ENCODE data around the gene KIAA2012.

The KIAA2012 gene

DNA sequence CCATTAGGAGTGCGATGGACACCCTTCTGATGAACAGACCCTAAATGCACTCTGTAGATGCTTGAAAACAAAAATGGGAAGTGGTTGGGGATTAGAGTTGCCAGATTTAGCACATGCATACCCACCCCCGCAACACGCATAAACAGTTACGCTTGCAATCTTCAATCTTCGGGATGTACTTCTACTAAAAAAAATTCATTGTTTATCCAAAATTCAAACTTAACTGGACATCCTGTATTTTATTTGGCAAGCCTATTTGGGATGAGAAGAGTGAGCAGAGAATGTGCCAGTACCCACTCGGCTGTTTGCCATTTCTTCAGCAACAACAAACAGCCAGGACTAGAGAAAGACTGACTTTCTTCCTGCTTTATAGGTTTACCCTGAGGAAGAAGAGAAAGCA lies 18.4 kb downstream of the KIAA2012 start:
- Histone ChIP-seq H4K20me1 (ENCODE audit: insufficient read depth, low read length) (no peaks in the 10 kb centered on the region), H3K27me3 (ENCODE audit: low read depth, low read length) (no peaks in the 10 kb centered on the region), H3K27ac (ENCODE audit: low read length) (no peak overlapping the region), H3K4me2 (ENCODE audit: low read length) (no peak overlapping the region), H3K4me1 (ENCODE audit: low read length) (peaks cover 6% of the 10 kb centered on the region), H3K9ac (ENCODE audit: low read length) (no peak overlapping the region), H3K79me2 (ENCODE audit: low read length) (no peaks in the 10 kb centered on the region), H3K36me3 (replicated peaks; ENCODE audit: low read depth, low read length) (no peaks in the 10 kb centered on the region), H3K9me3 (ENCODE audit: insufficient read depth, low read length) (no peaks in the 10 kb centered on the region), H3K4me3 (ENCODE audit: low read length) (no peak overlapping the region), H2AFZ (ENCODE audit: low read depth, low read length) (no peak overlapping the region)
- no peak for TF ChIP-seq EZH2phosphoT487 (IDR thresholded peaks at IDR 0.05; ENCODE audit: low read depth)
- TF ChIP-seq, protein P1, sequence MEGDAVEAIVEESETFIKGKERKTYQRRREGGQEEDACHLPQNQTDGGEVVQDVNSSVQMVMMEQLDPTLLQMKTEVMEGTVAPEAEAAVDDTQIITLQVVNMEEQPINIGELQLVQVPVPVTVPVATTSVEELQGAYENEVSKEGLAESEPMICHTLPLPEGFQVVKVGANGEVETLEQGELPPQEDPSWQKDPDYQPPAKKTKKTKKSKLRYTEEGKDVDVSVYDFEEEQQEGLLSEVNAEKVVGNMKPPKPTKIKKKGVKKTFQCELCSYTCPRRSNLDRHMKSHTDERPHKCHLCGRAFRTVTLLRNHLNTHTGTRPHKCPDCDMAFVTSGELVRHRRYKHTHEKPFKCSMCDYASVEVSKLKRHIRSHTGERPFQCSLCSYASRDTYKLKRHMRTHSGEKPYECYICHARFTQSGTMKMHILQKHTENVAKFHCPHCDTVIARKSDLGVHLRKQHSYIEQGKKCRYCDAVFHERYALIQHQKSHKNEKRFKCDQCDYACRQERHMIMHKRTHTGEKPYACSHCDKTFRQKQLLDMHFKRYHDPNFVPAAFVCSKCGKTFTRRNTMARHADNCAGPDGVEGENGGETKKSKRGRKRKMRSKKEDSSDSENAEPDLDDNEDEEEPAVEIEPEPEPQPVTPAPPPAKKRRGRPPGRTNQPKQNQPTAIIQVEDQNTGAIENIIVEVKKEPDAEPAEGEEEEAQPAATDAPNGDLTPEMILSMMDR (IDR thresholded peaks at IDR 0.05; ENCODE audit: low read depth, low read length): no peak

DNA sequence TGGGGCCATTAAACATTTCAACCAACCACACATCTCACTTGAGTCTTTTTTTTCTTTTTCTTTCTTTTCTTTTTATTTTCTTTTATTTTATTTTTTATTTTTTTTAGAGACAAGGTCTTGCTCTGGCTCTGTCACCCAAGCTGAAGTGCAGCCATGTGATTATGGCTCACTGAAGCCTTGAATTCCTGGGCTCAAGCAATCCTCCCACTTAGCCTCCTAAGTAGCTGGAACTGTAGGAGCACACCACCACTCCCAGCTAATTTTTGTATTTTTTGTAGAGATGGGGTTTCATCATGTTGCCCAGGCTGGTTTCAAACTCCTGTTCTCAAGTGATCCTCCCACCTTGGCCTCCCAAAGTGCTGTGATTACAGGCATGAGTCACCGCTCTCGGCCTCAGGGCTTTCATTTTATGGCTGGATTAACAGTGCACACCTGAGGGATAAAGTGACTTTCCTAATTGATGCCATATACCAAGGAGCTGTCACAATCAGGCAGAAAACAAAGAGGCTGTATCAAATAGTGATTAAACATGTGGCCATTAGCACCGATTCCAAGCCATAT lies 21.5 kb downstream of the KIAA2012 start:
- Histone ChIP-seq H3K9ac (ENCODE audit: low read length) (no peak overlapping the region), H3K27ac (ENCODE audit: low read length) (no peak overlapping the region), H3K4me3 (ENCODE audit: low read length) (no peak overlapping the region), H3K9me3 (ENCODE audit: insufficient read depth, low read length) (no peaks in the 10 kb centered on the region), H4K20me1 (ENCODE audit: insufficient read depth, low read length) (no peaks in the 10 kb centered on the region), H3K36me3 (replicated peaks; ENCODE audit: low read depth, low read length) (no peaks in the 10 kb centered on the region), H3K79me2 (ENCODE audit: low read length) (no peaks in the 10 kb centered on the region), H2AFZ (ENCODE audit: low read depth, low read length) (no peak overlapping the region), H3K27me3 (ENCODE audit: low read depth, low read length) (no peaks in the 10 kb centered on the region), H3K4me2 (ENCODE audit: low read length) (no peak overlapping the region), H3K4me1 (ENCODE audit: low read length) (peaks cover 6% of the 10 kb centered on the region)
- TF ChIP-seq EZH2phosphoT487 (IDR thresholded peaks at IDR 0.05; ENCODE audit: low read depth): no peak
- TF ChIP-seq, protein P1 (IDR thresholded peaks at IDR 0.05; ENCODE audit: low read depth, low read length): no peak

DNA sequence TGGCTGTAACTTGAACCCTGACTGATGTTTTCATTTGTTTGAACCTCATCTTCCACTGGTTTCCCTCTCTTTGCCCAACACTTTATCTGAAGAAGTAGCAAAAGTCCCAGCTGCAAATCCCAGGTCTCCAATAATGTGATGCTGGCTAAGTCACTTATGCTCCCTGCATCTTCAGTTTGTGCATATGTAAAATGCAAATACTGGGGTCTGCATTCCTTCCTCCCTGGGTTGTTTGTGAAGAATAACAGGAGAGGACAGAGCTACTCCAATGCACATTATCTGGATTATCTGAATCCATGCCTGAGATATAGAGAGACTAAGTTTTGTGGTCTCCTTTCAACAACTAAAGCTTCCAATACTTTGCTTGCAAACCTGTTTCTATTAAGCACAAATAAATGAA lies 22.2 kb downstream of the KIAA2012 start:
- H3K4me3 ChIP-seq (ENCODE audit: low read length): no peak overlapping the region
- H3K27me3 ChIP-seq (ENCODE audit: low read depth, low read length): no peaks in the 10 kb centered on the region
- no peak overlapping the region for H3K27ac ChIP-seq (ENCODE audit: low read length)
- no peaks in the 10 kb centered on the region for H3K9me3 ChIP-seq (ENCODE audit: insufficient read depth, low read length)
- H3K36me3 ChIP-seq (replicated peaks; ENCODE audit: low read depth, low read length): no peaks in the 10 kb centered on the region
- H2AFZ ChIP-seq (ENCODE audit: low read depth, low read length): no peak overlapping the region
- TF ChIP-seq EZH2phosphoT487 (IDR thresholded peaks at IDR 0.05; ENCODE audit: low read depth): no peak
- TF ChIP-seq, protein P1 (IDR thresholded peaks at IDR 0.05; ENCODE audit: low read depth, low read length): no peak
- H3K4me1 ChIP-seq (ENCODE audit: low read length): peaks cover 11% of the 10 kb centered on the region
- no peak overlapping the region for H3K9ac ChIP-seq (ENCODE audit: low read length)
- no peaks in the 10 kb centered on the region for H4K20me1 ChIP-seq (ENCODE audit: insufficient read depth, low read length)
- H3K79me2 ChIP-seq (ENCODE audit: low read length): no peaks in the 10 kb centered on the region
- H3K4me2 ChIP-seq (ENCODE audit: low read length): no peak overlapping the region

DNA sequence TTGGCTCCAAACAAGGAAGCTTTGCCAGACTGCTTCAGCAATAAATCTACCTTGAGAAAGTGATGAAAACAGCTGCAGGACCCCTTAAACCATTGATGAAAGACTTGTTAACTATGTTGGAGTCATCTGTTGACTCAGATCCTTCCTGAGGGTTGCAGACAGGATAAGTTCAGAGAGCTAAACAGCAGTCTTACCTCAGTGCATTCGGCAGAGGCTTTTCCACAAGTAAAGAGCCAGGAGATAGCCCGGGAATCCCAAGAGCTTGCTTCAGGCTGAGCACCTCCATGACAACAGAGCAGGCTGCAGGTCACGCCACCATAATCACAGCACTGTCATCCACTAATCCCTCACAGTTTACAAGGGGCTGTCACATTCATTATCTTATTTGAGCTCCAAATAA lies 23.7 kb downstream of the KIAA2012 start:
- Histone ChIP-seq H3K79me2 (ENCODE audit: low read length) (no peaks in the 10 kb centered on the region), H4K20me1 (ENCODE audit: insufficient read depth, low read length) (no peaks in the 10 kb centered on the region), H3K9me3 (ENCODE audit: insufficient read depth, low read length) (no peaks in the 10 kb centered on the region), H3K4me1 (ENCODE audit: low read length) (peaks cover 11% of the 10 kb centered on the region), H3K4me3 (ENCODE audit: low read length) (no peak overlapping the region), H3K27ac (ENCODE audit: low read length) (no peak overlapping the region), H3K9ac (ENCODE audit: low read length) (no peak overlapping the region), H3K4me2 (ENCODE audit: low read length) (no peak overlapping the region), H3K27me3 (ENCODE audit: low read depth, low read length) (no peaks in the 10 kb centered on the region), H3K36me3 (replicated peaks; ENCODE audit: low read depth, low read length) (no peaks in the 10 kb centered on the region), H2AFZ (ENCODE audit: low read depth, low read length) (no peak overlapping the region)
- TF ChIP-seq, protein P1 (IDR thresholded peaks at IDR 0.05; ENCODE audit: low read depth, low read length): no peak
- TF ChIP-seq EZH2phosphoT487 (IDR thresholded peaks at IDR 0.05; ENCODE audit: low read depth): no peak

Data from OCI-LY3 (cell line).